Measurements from ENCODE around the gene SLC24A4. TPM values are rescaled to one million over a fixed set of nuclear protein-coding genes. Genes with fewer than 3 reads are reported as not detected.

The SLC24A4 gene
- total RNA-seq, 1 donor: 6.7 TPM

GRCh38 chr14:92514844-92515514 is 192.0 kb downstream of the SLC24A4 start:
- Histone ChIP-seq H3K4me1 (ENCODE audit: insufficient read depth, low read length) (peaks cover 75% of the 10 kb centered on the region), H3K4me3 (ENCODE audit: low read length) (peak overlapping the region; percentile 82), H3K9me3 (ENCODE audit: low read depth, low read length) (no peaks in the 10 kb centered on the region), H3K27me3 (ENCODE audit: insufficient read depth, low read length) (no peaks in the 10 kb centered on the region)

- Histone ChIP-seq H3K9me3 (ENCODE audit: low read depth, low read length) (no peaks in the 10 kb centered on the region), H3K4me3 (ENCODE audit: low read length) (peak overlapping the region; percentile 82), H3K4me1 (ENCODE audit: insufficient read depth, low read length) (peaks cover 83% of the 10 kb centered on the region), H3K27me3 (ENCODE audit: insufficient read depth, low read length) (no peaks in the 10 kb centered on the region)
Measured at GRCh38 chr14:92515546-92516343, 192.8 kb downstream of the SLC24A4 start.

- H3K4me1 ChIP-seq (ENCODE audit: insufficient read depth, low read length): peaks cover 88% of the 10 kb centered on the region
- H3K27me3 ChIP-seq (ENCODE audit: insufficient read depth, low read length): no peaks in the 10 kb centered on the region
- no peak overlapping the region for H3K4me3 ChIP-seq (ENCODE audit: low read length)
- H3K9me3 ChIP-seq (ENCODE audit: low read depth, low read length): no peaks in the 10 kb centered on the region
Measured at GRCh38 chr14:92516344-92516965, 193.5 kb downstream of the SLC24A4 start.

- peaks cover 87% of the 10 kb centered on the region for H3K4me1 ChIP-seq (ENCODE audit: insufficient read depth, low read length)
Measured at GRCh38 chr14:92516966-92517506, 194.1 kb downstream of the SLC24A4 start.

GRCh38 chr14:92517761-92518160 is 194.8 kb downstream of the SLC24A4 start:
- no peak overlapping the region for H3K4me3 ChIP-seq (ENCODE audit: low read length)
- peaks cover 87% of the 10 kb centered on the region for H3K4me1 ChIP-seq (ENCODE audit: insufficient read depth, low read length)
- H3K9me3 ChIP-seq (ENCODE audit: low read depth, low read length): no peaks in the 10 kb centered on the region
- no peaks in the 10 kb centered on the region for H3K27me3 ChIP-seq (ENCODE audit: insufficient read depth, low read length)

More at GRCh38 chr14:92516966-92517506, 194.1 kb downstream of the SLC24A4 start:
- no peaks in the 10 kb centered on the region for H3K9me3 ChIP-seq (ENCODE audit: low read depth, low read length)
- no peak overlapping the region for H3K4me3 ChIP-seq (ENCODE audit: low read length)
- no peaks in the 10 kb centered on the region for H3K27me3 ChIP-seq (ENCODE audit: insufficient read depth, low read length)

GRCh38 chr14:92519246-92520101 is 196.5 kb downstream of the SLC24A4 start:
- no peak overlapping the region for H3K4me3 ChIP-seq (ENCODE audit: low read length)
- no peaks in the 10 kb centered on the region for H3K9me3 ChIP-seq (ENCODE audit: low read depth, low read length)
- H3K27me3 ChIP-seq (ENCODE audit: insufficient read depth, low read length): no peaks in the 10 kb centered on the region
- H3K4me1 ChIP-seq (ENCODE audit: insufficient read depth, low read length): peaks cover 92% of the 10 kb centered on the region

- H3K4me1 ChIP-seq (ENCODE audit: insufficient read depth, low read length): peaks cover 93% of the 10 kb centered on the region
- no peak overlapping the region for H3K4me3 ChIP-seq (ENCODE audit: low read length)
- no peaks in the 10 kb centered on the region for H3K27me3 ChIP-seq (ENCODE audit: insufficient read depth, low read length)
Measured at GRCh38 chr14:92520102-92521057, 197.4 kb downstream of the SLC24A4 start.

GRCh38 chr14:92521058-92521415 is 198.1 kb downstream of the SLC24A4 start:
- H3K9me3 ChIP-seq (ENCODE audit: low read depth, low read length): no peaks in the 10 kb centered on the region
- H3K4me3 ChIP-seq (ENCODE audit: low read length): no peak overlapping the region
- peaks cover 92% of the 10 kb centered on the region for H3K4me1 ChIP-seq (ENCODE audit: insufficient read depth, low read length)

More at GRCh38 chr14:92520102-92521057, 197.4 kb downstream of the SLC24A4 start:
- H3K9me3 ChIP-seq (ENCODE audit: low read depth, low read length): no peaks in the 10 kb centered on the region

GRCh38 chr14:92523752-92524151 is 200.8 kb downstream of the SLC24A4 start:
- Histone ChIP-seq H3K27me3 (ENCODE audit: insufficient read depth, low read length) (no peaks in the 10 kb centered on the region), H3K9me3 (ENCODE audit: low read depth, low read length) (no peaks in the 10 kb centered on the region), H3K4me1 (ENCODE audit: insufficient read depth, low read length) (peaks cover 71% of the 10 kb centered on the region), H3K4me3 (ENCODE audit: low read length) (no peak overlapping the region)

More at GRCh38 chr14:92521058-92521415, 198.1 kb downstream of the SLC24A4 start:
- no peaks in the 10 kb centered on the region for H3K27me3 ChIP-seq (ENCODE audit: insufficient read depth, low read length)

GRCh38 chr14:92524602-92525185 is 201.7 kb downstream of the SLC24A4 start:
- Histone ChIP-seq H3K9me3 (ENCODE audit: low read depth, low read length) (no peaks in the 10 kb centered on the region), H3K4me1 (ENCODE audit: insufficient read depth, low read length) (peaks cover 67% of the 10 kb centered on the region), H3K4me3 (ENCODE audit: low read length) (no peak overlapping the region), H3K27me3 (ENCODE audit: insufficient read depth, low read length) (no peaks in the 10 kb centered on the region)

- peaks cover 67% of the 10 kb centered on the region for H3K4me1 ChIP-seq (ENCODE audit: insufficient read depth, low read length)
- no peak overlapping the region for H3K4me3 ChIP-seq (ENCODE audit: low read length)
- no peaks in the 10 kb centered on the region for H3K9me3 ChIP-seq (ENCODE audit: low read depth, low read length)
- H3K27me3 ChIP-seq (ENCODE audit: insufficient read depth, low read length): no peaks in the 10 kb centered on the region
Measured at GRCh38 chr14:92525322-92526095, 202.5 kb downstream of the SLC24A4 start.

- Histone ChIP-seq H3K4me1 (ENCODE audit: insufficient read depth, low read length) (peaks cover 71% of the 10 kb centered on the region), H3K9me3 (ENCODE audit: low read depth, low read length) (no peaks in the 10 kb centered on the region), H3K4me3 (ENCODE audit: low read length) (no peak overlapping the region), H3K27me3 (ENCODE audit: insufficient read depth, low read length) (no peaks in the 10 kb centered on the region)
Measured at GRCh38 chr14:92527721-92528120, 204.8 kb downstream of the SLC24A4 start.
